OCI-LY1 (cell line): ENCODE results near the gene C1QTNF7.

ENCODE experiments used
- H2AFZ ChIP-seq: fragments of 200-600 bp; sonication (generic), shearing (Covaris generic); 2 replicates; pipeline ENCODE4 v1.6.0; 2014; ENCODE audit warnings: antibody characterized with exemption, mild to moderate bottlenecking, low read length
- H3F3A ChIP-seq: fragments of 200-600 bp; sonication (generic), shearing (Covaris generic); 2 replicates; pipeline ENCODE4 v1.6.0; 2014; ENCODE audit warnings: mild to moderate bottlenecking, antibody characterized with exemption, low read length, moderate library complexity; ENCODE audit not compliant: insufficient read depth
- H3K27ac ChIP-seq: fragments of 200-600 bp; sonication (generic); 2 replicates; pipeline ENCODE4 v1.5.1; 2014; ENCODE audit warnings: low read length, mixed run types, mild to moderate bottlenecking, low read depth; ENCODE audit not compliant: poor library complexity, severe bottlenecking
- H3K27me3 ChIP-seq: fragments of 200-600 bp; sonication (generic); 2 replicates; pipeline ENCODE4 v1.6.0; 2014; ENCODE audit warnings: antibody characterized with exemption, mild to moderate bottlenecking, low read length, moderate library complexity; ENCODE audit not compliant: insufficient read depth
- H3K36me3 ChIP-seq: fragments of 200-600 bp; sonication (generic); 2 replicates; pipeline ENCODE4 v1.6.1; 2014; ENCODE audit warnings: mild to moderate bottlenecking, antibody characterized with exemption, low read length, moderate library complexity, mixed read lengths; ENCODE audit not compliant: insufficient read depth
- H3K4me1 ChIP-seq: fragments of 200-600 bp; sonication (generic); 2 replicates; pipeline ENCODE4 v1.5.1; 2014; ENCODE audit warnings: mild to moderate bottlenecking, low read length, moderate library complexity; ENCODE audit not compliant: insufficient read depth, severe bottlenecking
- H3K4me2 ChIP-seq: fragments of 200-600 bp; sonication (generic), shearing (Covaris generic); 2 replicates; pipeline ENCODE4 v1.6.1; 2014; ENCODE audit warnings: low read length
- H3K4me3 ChIP-seq: fragments of 200-600 bp; sonication (generic); 2 replicates; pipeline ENCODE4 v1.5.1; 2014; ENCODE audit warnings: low read length, low read depth, mild to moderate bottlenecking, mixed read lengths; ENCODE audit not compliant: poor library complexity, severe bottlenecking
- H3K79me2 ChIP-seq: fragments of 200-600 bp; shearing (Covaris generic); 2 replicates; pipeline ENCODE4 v1.6.1; 2016; ENCODE audit warnings: mixed run types, low read length, mixed read lengths; ENCODE audit not compliant: insufficient read depth
- H3K9ac ChIP-seq: fragments of 200-600 bp; sonication (generic), shearing (Covaris generic); 2 replicates; pipeline ENCODE4 v1.6.1; 2014; ENCODE audit warnings: mild to moderate bottlenecking, low read length, mixed read lengths
- H3K9me2 ChIP-seq: fragments of 200-600 bp; sonication (generic), shearing (Covaris generic); 2 replicates; pipeline ENCODE4 v1.6.1; 2014; ENCODE audit warnings: low read depth, mild to moderate bottlenecking, low read length, mixed read lengths
- H3K9me3 ChIP-seq: fragments of 200-600 bp; shearing (Covaris generic); 2 replicates; pipeline ENCODE4 v1.6.1; 2014; ENCODE audit warnings: low read length, mixed read lengths
- H4K20me1 ChIP-seq: fragments of 200-600 bp; sonication (generic), shearing (Covaris generic); 2 replicates; pipeline ENCODE4 v1.6.0; 2016; ENCODE audit warnings: mild to moderate bottlenecking, low read length; ENCODE audit not compliant: insufficient read depth
- CTCF ChIP-seq: fragments of 200-600 bp; sonication (generic), shearing (Covaris generic); IDR thresholded peaks from 2 replicates; pipeline ENCODE4 v1.5.1; 2017; ENCODE audit warnings: mild to moderate bottlenecking, antibody characterized with exemption, low read length, moderate library complexity, mixed read lengths
- EZH2 ChIP-seq: fragments of 200-600 bp; sonication (generic), shearing (Covaris generic); IDR thresholded peaks from 2 replicates; pipeline ENCODE4 v1.8.0; 2017; ENCODE audit warnings: borderline replicate concordance, mixed run types, mild to moderate bottlenecking, antibody characterized with exemption, low read length, moderate library complexity, mixed read lengths

Gene C1QTNF7

GRCh38 chr4:15381806-15382338 lies 46.0 kb upstream of the C1QTNF7 start:
- H3K27me3 ChIP-seq, result no peaks in the 10 kb centered on the region
- no peaks in the 10 kb centered on the region for H3K9me2 ChIP-seq
- no peak for TF ChIP-seq CTCF
- no peak for TF ChIP-seq EZH2
- H3K9me3 ChIP-seq, result no peaks in the 10 kb centered on the region
- no peak overlapping the region for H3K9ac ChIP-seq
- H3K36me3 ChIP-seq, result no peaks in the 10 kb centered on the region
- H3K4me3 ChIP-seq, result no peak overlapping the region
- no peak overlapping the region for H3K4me2 ChIP-seq
- H3K4me1 ChIP-seq, result no peaks in the 10 kb centered on the region
- no peaks in the 10 kb centered on the region for H3K79me2 ChIP-seq
- H3F3A ChIP-seq, result no peaks in the 10 kb centered on the region
- H2AFZ ChIP-seq, result no peak overlapping the region
- H4K20me1 ChIP-seq, result no peaks in the 10 kb centered on the region
- H3K27ac ChIP-seq, result no peak overlapping the region

GRCh38 chr4:15382669-15383273 lies 45.1 kb upstream of the C1QTNF7 start:
- Histone ChIP-seq H3K4me1 (no peaks in the 10 kb centered on the region), H4K20me1 (no peaks in the 10 kb centered on the region), H3K4me2 (no peak overlapping the region), H3K27ac (no peak overlapping the region), H3F3A (no peaks in the 10 kb centered on the region), H3K9me3 (no peaks in the 10 kb centered on the region), H3K79me2 (no peaks in the 10 kb centered on the region), H3K27me3 (no peaks in the 10 kb centered on the region), H3K4me3 (no peak overlapping the region), H2AFZ (no peak overlapping the region), H3K9me2 (no peaks in the 10 kb centered on the region), H3K9ac (no peak overlapping the region), H3K36me3 (no peaks in the 10 kb centered on the region)
- TF ChIP-seq CTCF (no peak), EZH2 (no peak)

GRCh38 chr4:15385515-15385914 lies 42.3 kb upstream of the C1QTNF7 start:
- Histone ChIP-seq H3K9me3 (no peaks in the 10 kb centered on the region), H3K36me3 (no peaks in the 10 kb centered on the region)

More at GRCh38 chr4:15385515-15385914, 42.3 kb upstream of the C1QTNF7 start:
- Histone ChIP-seq H3K79me2 (no peaks in the 10 kb centered on the region), H3K4me2 (no peak overlapping the region), H3K27ac (no peak overlapping the region), H3K4me1 (no peaks in the 10 kb centered on the region), H2AFZ (no peak overlapping the region), H3K27me3 (no peaks in the 10 kb centered on the region), H3F3A (no peaks in the 10 kb centered on the region), H3K9ac (no peak overlapping the region), H3K9me2 (no peaks in the 10 kb centered on the region), H4K20me1 (no peaks in the 10 kb centered on the region), H3K4me3 (no peak overlapping the region)
- TF ChIP-seq CTCF (no peak), EZH2 (no peak)
